ENCODE results near the gene LRP1B.

LRP1B gene

DNA sequence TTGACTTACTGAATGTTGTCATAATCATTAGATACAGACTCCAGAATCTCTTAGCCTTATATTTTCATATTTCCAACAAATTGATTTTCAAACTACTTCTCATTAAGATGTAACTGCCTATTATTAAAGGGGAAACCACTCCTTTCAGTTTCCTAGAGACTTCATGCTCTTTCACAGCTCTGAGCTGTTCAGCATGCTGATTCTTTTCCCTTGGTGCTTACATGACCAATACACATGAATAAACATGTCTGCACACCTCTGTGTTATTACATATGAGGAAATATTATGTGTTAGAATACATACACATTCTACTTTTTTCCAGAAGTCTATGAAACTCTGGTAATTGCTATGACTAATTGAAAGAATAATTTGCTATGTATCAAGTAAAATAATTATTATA lies 200.0 kb downstream of the LRP1B start:
- H2AFZ ChIP-seq (ENCODE audit: low read length): no peak overlapping the region
- H3K79me2 ChIP-seq (ENCODE audit: insufficient read depth, low read length): no peaks in the 10 kb centered on the region

GRCh38 chr2:141929331-141930252 lies 201.2 kb downstream of the LRP1B start:
- H3K27ac ChIP-seq (ENCODE audit: low read depth, low read length, poor library complexity, severe bottlenecking): no peak overlapping the region
- H3K4me1 ChIP-seq (ENCODE audit: insufficient read depth, low read length, severe bottlenecking): no peaks in the 10 kb centered on the region
- H3K36me3 ChIP-seq (ENCODE audit: insufficient read depth, low read length): no peaks in the 10 kb centered on the region
- H3K79me2 ChIP-seq (ENCODE audit: insufficient read depth, low read length): no peaks in the 10 kb centered on the region
- no peaks in the 10 kb centered on the region for H3K9me3 ChIP-seq (ENCODE audit: low read length)
- H3K9me2 ChIP-seq (ENCODE audit: low read depth, low read length): no peaks in the 10 kb centered on the region
- H3K4me3 ChIP-seq (ENCODE audit: low read depth, low read length, poor library complexity, severe bottlenecking): no peak overlapping the region
- H3K9ac ChIP-seq (ENCODE audit: low read length): no peak overlapping the region
- no peaks in the 10 kb centered on the region for H3K27me3 ChIP-seq (ENCODE audit: insufficient read depth, low read length)
- no peak overlapping the region for H2AFZ ChIP-seq (ENCODE audit: low read length)
- no peak overlapping the region for H3K4me2 ChIP-seq (ENCODE audit: low read length)
- H3F3A ChIP-seq (ENCODE audit: insufficient read depth, low read length): no peaks in the 10 kb centered on the region
- H4K20me1 ChIP-seq (ENCODE audit: insufficient read depth, low read length): no peaks in the 10 kb centered on the region
- TF ChIP-seq, protein P1, sequence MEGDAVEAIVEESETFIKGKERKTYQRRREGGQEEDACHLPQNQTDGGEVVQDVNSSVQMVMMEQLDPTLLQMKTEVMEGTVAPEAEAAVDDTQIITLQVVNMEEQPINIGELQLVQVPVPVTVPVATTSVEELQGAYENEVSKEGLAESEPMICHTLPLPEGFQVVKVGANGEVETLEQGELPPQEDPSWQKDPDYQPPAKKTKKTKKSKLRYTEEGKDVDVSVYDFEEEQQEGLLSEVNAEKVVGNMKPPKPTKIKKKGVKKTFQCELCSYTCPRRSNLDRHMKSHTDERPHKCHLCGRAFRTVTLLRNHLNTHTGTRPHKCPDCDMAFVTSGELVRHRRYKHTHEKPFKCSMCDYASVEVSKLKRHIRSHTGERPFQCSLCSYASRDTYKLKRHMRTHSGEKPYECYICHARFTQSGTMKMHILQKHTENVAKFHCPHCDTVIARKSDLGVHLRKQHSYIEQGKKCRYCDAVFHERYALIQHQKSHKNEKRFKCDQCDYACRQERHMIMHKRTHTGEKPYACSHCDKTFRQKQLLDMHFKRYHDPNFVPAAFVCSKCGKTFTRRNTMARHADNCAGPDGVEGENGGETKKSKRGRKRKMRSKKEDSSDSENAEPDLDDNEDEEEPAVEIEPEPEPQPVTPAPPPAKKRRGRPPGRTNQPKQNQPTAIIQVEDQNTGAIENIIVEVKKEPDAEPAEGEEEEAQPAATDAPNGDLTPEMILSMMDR (IDR thresholded peaks at IDR 0.05; ENCODE audit: low read length): no peak
- no peak for TF ChIP-seq EZH2 (IDR thresholded peaks at IDR 0.05; ENCODE audit: borderline replicate concordance, low read length)

More for the DNA sequence above, 200.0 kb downstream of the LRP1B start:
- Histone ChIP-seq H3K4me3 (ENCODE audit: low read depth, low read length, poor library complexity, severe bottlenecking) (no peak overlapping the region), H3K4me1 (ENCODE audit: insufficient read depth, low read length, severe bottlenecking) (no peaks in the 10 kb centered on the region), H3K4me2 (ENCODE audit: low read length) (no peak overlapping the region), H3K9me2 (ENCODE audit: low read depth, low read length) (no peaks in the 10 kb centered on the region), H3K36me3 (ENCODE audit: insufficient read depth, low read length) (no peaks in the 10 kb centered on the region), H3K27me3 (ENCODE audit: insufficient read depth, low read length) (no peaks in the 10 kb centered on the region), H4K20me1 (ENCODE audit: insufficient read depth, low read length) (no peaks in the 10 kb centered on the region), H3K9me3 (ENCODE audit: low read length) (no peaks in the 10 kb centered on the region), H3K9ac (ENCODE audit: low read length) (no peak overlapping the region), H3K27ac (ENCODE audit: low read depth, low read length, poor library complexity, severe bottlenecking) (no peak overlapping the region), H3F3A (ENCODE audit: insufficient read depth, low read length) (no peaks in the 10 kb centered on the region)
- TF ChIP-seq, protein P1 (IDR thresholded peaks at IDR 0.05; ENCODE audit: low read length): no peak
- no peak for TF ChIP-seq EZH2 (IDR thresholded peaks at IDR 0.05; ENCODE audit: borderline replicate concordance, low read length)

GRCh38 chr2:141928476-141928875 lies 202.3 kb downstream of the LRP1B start:
- no peak overlapping the region for H3K27ac ChIP-seq (ENCODE audit: low read depth, low read length, poor library complexity, severe bottlenecking)
- H3K27me3 ChIP-seq (ENCODE audit: insufficient read depth, low read length): no peaks in the 10 kb centered on the region
- TF ChIP-seq, protein P1 (IDR thresholded peaks at IDR 0.05; ENCODE audit: low read length): no peak
- TF ChIP-seq EZH2 (IDR thresholded peaks at IDR 0.05; ENCODE audit: borderline replicate concordance, low read length): no peak
- no peaks in the 10 kb centered on the region for H4K20me1 ChIP-seq (ENCODE audit: insufficient read depth, low read length)
- no peaks in the 10 kb centered on the region for H3F3A ChIP-seq (ENCODE audit: insufficient read depth, low read length)
- H3K4me1 ChIP-seq (ENCODE audit: insufficient read depth, low read length, severe bottlenecking): no peaks in the 10 kb centered on the region
- no peak overlapping the region for H3K4me2 ChIP-seq (ENCODE audit: low read length)
- no peak overlapping the region for H2AFZ ChIP-seq (ENCODE audit: low read length)
- no peaks in the 10 kb centered on the region for H3K79me2 ChIP-seq (ENCODE audit: insufficient read depth, low read length)
- no peaks in the 10 kb centered on the region for H3K9me3 ChIP-seq (ENCODE audit: low read length)
- H3K9ac ChIP-seq (ENCODE audit: low read length): no peak overlapping the region
- H3K4me3 ChIP-seq (ENCODE audit: low read depth, low read length, poor library complexity, severe bottlenecking): no peak overlapping the region
- H3K36me3 ChIP-seq (ENCODE audit: insufficient read depth, low read length): no peaks in the 10 kb centered on the region
- H3K9me2 ChIP-seq (ENCODE audit: low read depth, low read length): no peaks in the 10 kb centered on the region
